CD4-positive, alpha-beta T cell (primary cell): ENCODE measurements around the gene NDUFA12. TPM values are rescaled to one million over a fixed set of nuclear protein-coding genes. Genes with fewer than 3 reads are reported as not detected.

Source experiments
- ATAC-seq: fragments of 200-7000 bp; cut with Tn5 transposase; one replicate; pipeline ENCODE4 v1.10.0; 2022; ENCODE audit warnings: mild to moderate bottlenecking; ENCODE audit not compliant: poor library complexity
- CTCF ChIA-PET: fragments of 350-600 bp; sonication (Branson Sonifier 250); formaldehyde crosslinking; loops from one replicate; lab custom pipeline; 2021; ENCODE audit warnings: antibody characterized with exemption, inconsistent platforms; lab: Charles Lee
- POLR2A ChIA-PET: fragments of 350-600 bp; sonication (Branson Sonifier 250); formaldehyde crosslinking; loops from one replicate; lab custom pipeline; 2021; ENCODE audit warnings: antibody characterized with exemption, inconsistent platforms; lab: Charles Lee
- DNase-seq, 14 experiments: peaks; one replicate each; pipeline ENCODE4 v3.0.0-alpha.2; 2013 to 2020; ENCODE audit warnings: mixed read lengths in 2 of 14
- H3K27ac ChIP-seq, 2 donors: one replicate each; pipeline versions ENCODE4 v1.5.1 to v1.7.0; 2013; ENCODE audit warnings: low read length in 2 of 2, low read depth in 1 of 2, mild to moderate bottlenecking in 1 of 2
- H3K27me3 ChIP-seq, 2 experiments: 1 replicate in 1 of 2; 2 replicates in 1 of 2; pipeline versions ENCODE4 v1.6.1 to v1.7.0; 2013; ENCODE audit warnings: low read length in 2 of 2, control low read depth in 1 of 2, mild to moderate bottlenecking in 1 of 2, moderate library complexity in 1 of 2; ENCODE audit not compliant: insufficient read depth in 2 of 2, control insufficient read depth in 1 of 2
- H3K36me3 ChIP-seq: one replicate; pipeline ENCODE4 v1.6.1; 2013; ENCODE audit warnings: low read length, control low read depth; ENCODE audit not compliant: insufficient read depth
- H3K4me1 ChIP-seq: one replicate; pipeline ENCODE4 v1.6.1; 2013; ENCODE audit warnings: low read length, control low read depth; ENCODE audit not compliant: insufficient read depth
- H3K4me3 ChIP-seq: one replicate; pipeline ENCODE4 v1.5.1; 2013; ENCODE audit warnings: mild to moderate bottlenecking, low read length, moderate library complexity
- H3K9me3 ChIP-seq, 2 experiments: 1 replicate in 1 of 2; 2 replicates in 1 of 2; pipeline versions ENCODE4 v1.6.1 to v1.7.0; 2013; ENCODE audit warnings: low read length in 2 of 2, mild to moderate bottlenecking in 2 of 2, control low read depth in 1 of 2, moderate library complexity in 1 of 2; ENCODE audit not compliant: control insufficient read depth in 1 of 2, insufficient read depth in 1 of 2
- H3K27ac Mint-ChIP-seq: one replicate; pipeline ENCODE4 v1.8.0; 2020; ENCODE audit warnings: mixed read lengths
- H3K27me3 Mint-ChIP-seq: one replicate; pipeline ENCODE4 v1.8.0; 2021; ENCODE audit warnings: mixed read lengths
- H3K36me3 Mint-ChIP-seq: one replicate; pipeline ENCODE4 v1.8.0; 2021; ENCODE audit warnings: low read depth, mixed read lengths
- H3K4me1 Mint-ChIP-seq: one replicate; pipeline ENCODE4 v1.8.0; 2021; ENCODE audit warnings: low read depth, mixed read lengths
- H3K4me3 Mint-ChIP-seq: one replicate; pipeline ENCODE4 v1.8.0; 2020; ENCODE audit warnings: mild to moderate bottlenecking, mixed read lengths
- H3K9me3 Mint-ChIP-seq: one replicate; pipeline ENCODE4 v1.8.0; 2020; ENCODE audit warnings: mixed read lengths
- CTCF ChIP-seq: fragments of 200-600 bp; IDR thresholded peaks from one replicate; pipeline ENCODE4 v1.8.0; 2022; ENCODE audit warnings: antibody characterized with exemption, mild to moderate bottlenecking
- intact Hi-C, 2 experiments: fragments of 100-400 bp; cut with DNase I in 1 of 2; cut with micrococcal nuclease in 1 of 2; formaldehyde crosslinking; loops; one replicate each; pipeline versions ENCODE4 v1.15.1 to v1.9.0; 2023 to 2025; cut with DNase I, micrococcal nuclease
- total RNA-seq, 174 experiments: library from RNA in 2 of 174; stranded (reverse) in 2 of 174; gene quantifications; one replicate each; pipeline ENCODE4 v1.2.3 and lab custom pipeline; 2021 to 2026

Gene NDUFA12
- total RNA-seq, 2 experiments from 2014 or later: 43.3 to 43.7 TPM

- Mint-ChIP-seq H3K27me3 (no peaks in the 10 kb centered on the region), H3K36me3 (no peaks in the 10 kb centered on the region), H3K9me3 (no peaks in the 10 kb centered on the region), H3K27ac (no peak overlapping the region), H3K4me1 (no peaks in the 10 kb centered on the region), H3K4me3 (no peak overlapping the region)
- CTCF ChIA-PET: interaction anchor here (1.5 kb wide), 1 partner anchor 15 kb away, joined by 4 read pairs; no protein-coding TSS in a partner anchor
- Histone ChIP-seq H3K9me3 (no peaks in the 10 kb centered on the region), H3K27me3 (no peaks in the 10 kb centered on the region), H3K27ac (no peak overlapping the region), H3K4me3 (no peak overlapping the region), H3K36me3 (no peaks in the 10 kb centered on the region), H3K4me1 (no peaks in the 10 kb centered on the region)
- DNase-seq (no peak), ATAC-seq (no peak)
- POLR2A ChIA-PET: no interaction called here
- no peak for TF ChIP-seq CTCF
- intact Hi-C loops: no loop called here
Measured at GRCh38 chr12:94922561-94922960, 80.9 kb downstream of the NDUFA12 start.

Other genes with a start within 250 kb of the NDUFA12 start
- 10 to 100 TPM; 48.3 to 58.9 TPM for gene NR2C1, start 69.9 kb upstream of the NDUFA12 start, total RNA-seq
- 1 to 10 TPM; 1.5 TPM for gene FGD6, start 213.8 kb upstream of the NDUFA12 start, total RNA-seq
- 10 to 100 TPM; 52.6 to 57.2 TPM for gene VEZT, start 214.1 kb upstream of the NDUFA12 start, total RNA-seq